CMK (cell line): ENCODE data around the gene TKTL1.
"Not testable (repeated sequence)": the region's sequence is repeated elsewhere in the genome, so short reads cannot be mapped to it uniquely, and the experiment has no call there.

Experiments
- DNase-seq: peaks from one replicate; pipeline ENCODE4 v3.0.0-alpha.2; 2010; ENCODE audit warnings: low read depth

The TKTL1 gene, protein sequence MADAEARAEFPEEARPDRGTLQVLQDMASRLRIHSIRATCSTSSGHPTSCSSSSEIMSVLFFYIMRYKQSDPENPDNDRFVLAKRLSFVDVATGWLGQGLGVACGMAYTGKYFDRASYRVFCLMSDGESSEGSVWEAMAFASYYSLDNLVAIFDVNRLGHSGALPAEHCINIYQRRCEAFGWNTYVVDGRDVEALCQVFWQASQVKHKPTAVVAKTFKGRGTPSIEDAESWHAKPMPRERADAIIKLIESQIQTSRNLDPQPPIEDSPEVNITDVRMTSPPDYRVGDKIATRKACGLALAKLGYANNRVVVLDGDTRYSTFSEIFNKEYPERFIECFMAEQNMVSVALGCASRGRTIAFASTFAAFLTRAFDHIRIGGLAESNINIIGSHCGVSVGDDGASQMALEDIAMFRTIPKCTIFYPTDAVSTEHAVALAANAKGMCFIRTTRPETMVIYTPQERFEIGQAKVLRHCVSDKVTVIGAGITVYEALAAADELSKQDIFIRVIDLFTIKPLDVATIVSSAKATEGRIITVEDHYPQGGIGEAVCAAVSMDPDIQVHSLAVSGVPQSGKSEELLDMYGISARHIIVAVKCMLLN

DNA sequence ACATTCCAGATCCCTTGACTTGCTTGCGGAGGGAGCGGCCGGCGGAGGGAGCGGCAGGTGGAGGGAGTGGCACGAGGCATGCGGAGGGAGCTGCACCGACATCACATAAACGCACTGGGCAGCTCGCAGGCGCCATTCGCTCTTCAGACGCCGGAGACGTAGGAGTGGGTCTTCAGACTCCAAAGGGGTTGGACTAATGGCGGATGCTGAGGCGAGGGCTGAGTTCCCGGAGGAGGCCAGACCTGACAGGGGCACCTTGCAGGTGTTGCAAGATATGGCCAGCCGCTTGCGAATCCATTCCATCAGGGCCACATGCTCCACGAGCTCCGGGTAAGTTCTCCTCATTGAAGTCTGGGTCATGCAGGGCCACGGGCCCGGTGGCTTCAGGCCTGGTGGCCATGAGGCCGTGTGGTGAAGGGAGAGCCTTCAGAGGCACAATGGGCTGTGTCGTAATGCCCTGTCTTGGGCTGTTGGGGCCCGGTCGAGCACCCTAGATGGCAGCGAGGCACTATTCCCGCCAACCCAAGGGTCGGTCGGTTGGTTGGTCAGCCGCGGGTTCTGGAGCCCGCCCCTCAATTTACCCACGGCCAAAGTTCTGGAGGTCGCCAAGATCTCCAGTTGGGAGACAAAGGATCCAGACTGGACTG lies at the start of gene TKTL1:
TSS of gene TKTL1 (plus strand) at position 132 of the 647 bp plus-strand sequence. CDS start at position 197, 65 bp downstream.
- no peak for DNase-seq

GRCh38 chrX:154247377-154248045 lies 48.1 kb upstream of the TKTL1 start:
- DNase-seq: not testable (repeated sequence)

DNA sequence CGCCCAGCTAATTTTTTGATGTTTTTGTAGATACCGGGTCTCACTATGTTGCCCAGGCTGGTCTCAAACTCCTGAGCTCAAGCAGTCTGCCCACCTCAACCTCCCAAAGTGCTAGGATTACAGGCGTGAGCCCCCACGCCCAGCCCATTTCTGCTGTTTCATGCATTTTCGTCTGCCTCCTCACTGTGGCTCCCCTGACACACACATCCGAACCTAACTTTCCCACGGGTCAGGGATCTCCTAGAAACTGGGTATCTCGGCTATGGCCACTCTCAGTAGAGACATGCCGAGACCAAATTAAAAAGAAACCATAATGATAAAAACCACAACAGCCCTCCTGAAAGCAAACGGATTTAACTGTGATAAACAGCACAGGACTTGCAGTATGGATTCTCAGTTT lies 47.5 kb upstream of the TKTL1 start:
- not testable (repeated sequence) for DNase-seq

- not testable (repeated sequence) for DNase-seq
Observed at GRCh38 chrX:154257282-154257681, 38.3 kb upstream of the TKTL1 start, which contains the start of gene OPN1MW3. OPN1MW3 (plus strand) TSS chrX:154257582; CDS start chrX:154257620, 38 bp downstream.

GRCh38 chrX:154258711-154259110 lies 36.9 kb upstream of the TKTL1 start:
- DNase-seq: not testable (repeated sequence)

DNA sequence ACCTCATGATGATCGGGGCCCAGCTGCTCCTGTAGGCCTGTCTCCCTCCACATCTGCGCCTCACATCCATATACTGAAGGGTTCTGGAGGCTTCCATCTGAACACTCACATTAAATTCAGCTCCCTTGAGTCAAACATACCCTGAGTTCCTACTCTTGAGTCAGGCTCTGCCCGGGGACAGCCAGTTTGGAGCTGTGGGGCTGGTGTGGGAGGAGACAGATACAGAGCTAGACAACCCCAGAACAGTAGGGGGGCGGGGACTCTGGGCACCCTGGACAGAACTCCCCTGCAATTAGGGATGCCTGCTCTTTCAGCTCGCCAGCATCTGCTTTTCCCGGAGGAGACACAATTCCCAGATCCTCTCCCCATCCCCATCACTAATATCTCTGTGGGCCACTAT lies 32.5 kb upstream of the TKTL1 start:
- not testable (repeated sequence) for DNase-seq

- DNase-seq: not testable (repeated sequence)
Observed at GRCh38 chrX:154269245-154269644, 26.4 kb upstream of the TKTL1 start.

- not testable (repeated sequence) for DNase-seq
Observed at GRCh38 chrX:154284489-154285338, 10.9 kb upstream of the TKTL1 start.

GRCh38 chrX:154286406-154286805 lies 9.2 kb upstream of the TKTL1 start:
- DNase-seq: not testable (repeated sequence)

GRCh38 chrX:154294791-154295574 lies 612 bp upstream of the TKTL1 start, which contains the start of gene TEX28:
TEX28 (minus strand) TSS chrX:154295124; CDS start chrX:154292117, 3,007 bp downstream.
- DNase-seq: no peak

DNA sequence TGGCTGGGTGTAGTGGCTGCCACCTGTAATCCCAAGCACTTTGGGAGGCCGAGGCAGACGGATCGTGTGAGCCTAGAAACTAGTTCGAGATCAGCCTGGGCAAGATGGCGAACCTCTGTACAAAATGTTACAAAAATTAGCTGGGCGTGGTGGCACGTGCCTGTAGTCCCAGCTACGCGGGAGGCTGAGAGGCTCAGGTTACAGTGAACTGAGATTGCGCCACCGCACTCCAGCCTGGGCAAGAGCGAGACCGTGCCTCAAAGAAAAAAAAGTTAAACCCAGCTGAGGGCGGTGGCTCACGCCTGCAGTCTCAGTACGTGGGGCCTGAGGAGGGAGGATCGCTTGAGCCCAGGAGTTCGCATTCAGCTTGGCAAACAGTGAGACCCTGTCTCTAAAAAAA lies 1.1 kb downstream of the TKTL1 start:
- no peak for DNase-seq

DNA sequence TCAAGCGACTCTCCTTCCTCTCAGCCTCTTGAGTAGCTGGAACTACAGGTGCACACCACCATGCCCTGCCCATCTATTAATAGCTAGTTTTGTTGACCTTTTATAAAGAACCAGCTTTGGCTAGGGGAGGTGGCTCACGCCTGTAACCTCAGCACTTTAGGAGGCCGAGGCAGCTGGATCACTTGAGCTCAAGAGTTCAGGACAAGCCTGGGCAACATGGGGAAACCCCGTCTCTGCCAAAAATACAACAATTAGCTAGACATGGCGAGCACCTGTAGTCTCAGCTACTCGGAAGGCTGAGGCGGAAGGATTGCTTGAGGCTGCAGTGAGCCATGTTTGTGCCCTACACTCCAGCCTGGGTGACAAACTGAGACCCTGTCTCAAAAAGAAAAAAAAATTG lies 2.7 kb downstream of the TKTL1 start:
- no peak for DNase-seq

GRCh38 chrX:154300816-154301215 lies 5.2 kb downstream of the TKTL1 start:
- no peak for DNase-seq

DNA sequence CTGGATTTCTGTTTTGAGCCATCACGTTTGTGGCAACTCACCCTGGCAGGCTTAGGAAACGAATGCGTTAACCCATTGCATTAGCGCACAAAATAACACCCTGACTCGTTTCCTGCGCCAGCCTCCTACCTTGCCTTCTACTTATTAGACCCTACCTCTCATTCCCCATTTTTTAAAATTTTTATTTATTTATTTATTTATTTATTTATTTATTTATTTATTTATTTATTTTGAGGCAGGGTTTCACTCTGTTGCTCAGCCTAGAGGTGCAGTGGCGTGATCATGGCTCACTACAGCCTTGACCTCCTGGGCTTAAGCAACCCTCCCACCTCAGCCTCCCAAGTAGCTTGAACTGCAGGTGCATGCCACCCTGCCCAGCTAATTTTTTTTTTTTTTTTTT lies 7.4 kb downstream of the TKTL1 start:
- not testable (repeated sequence) for DNase-seq

- no peak for DNase-seq
Observed at GRCh38 chrX:154303476-154303875, 7.9 kb downstream of the TKTL1 start.

- DNase-seq: no peak
Observed at GRCh38 chrX:154304846-154305245, 9.3 kb downstream of the TKTL1 start.

DNA sequence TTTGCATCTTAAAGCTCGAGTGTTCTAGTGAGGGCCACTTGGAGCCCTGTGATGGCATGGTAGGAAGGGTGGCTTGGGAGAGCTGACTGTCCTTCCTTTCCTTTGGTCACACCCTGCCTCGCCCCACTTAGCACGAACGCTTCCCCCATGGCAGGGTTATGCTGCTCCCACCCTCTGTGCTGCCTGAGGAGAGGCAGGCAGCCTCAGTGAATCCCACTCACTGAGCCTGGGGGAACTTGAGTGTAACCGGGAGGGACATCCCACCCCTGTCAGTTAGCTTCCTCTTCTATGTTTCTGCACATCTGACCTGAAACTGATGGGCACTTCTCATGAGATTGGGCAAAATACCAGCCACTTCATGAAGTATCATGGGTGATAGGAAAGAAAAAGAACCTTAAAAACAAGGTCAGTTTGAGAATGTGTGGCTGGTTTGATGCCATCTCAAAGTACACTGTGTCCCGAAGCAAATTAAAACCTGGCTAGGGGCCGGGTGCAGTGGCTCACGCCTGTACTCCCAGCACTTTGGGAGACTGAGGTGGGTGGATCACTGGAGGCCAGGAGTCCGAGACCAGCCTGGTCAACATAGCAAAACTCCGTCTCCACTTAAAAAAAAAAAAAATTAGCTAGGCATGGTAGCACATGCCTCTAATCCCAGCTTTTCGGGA lies 10.1 kb downstream of the TKTL1 start:
- no peak for DNase-seq

- DNase-seq: no peak
Observed at GRCh38 chrX:154307202-154307601, 11.6 kb downstream of the TKTL1 start.

GRCh38 chrX:154308108-154308946 lies 12.7 kb downstream of the TKTL1 start:
- peak; percentile 35 for DNase-seq
